ENCODE measurements around the gene MYH9. TPM values are rescaled to one million over a fixed set of nuclear protein-coding genes. Genes with fewer than 3 reads are reported as not detected.

The MYH9 gene
- total and polyA plus RNA-seq, 7 donors: 35.6 to 214 (median 92.0) TPM

- Histone ChIP-seq H3K27me3 (ENCODE audit: insufficient read depth in 3 of 3, low read length in 2 of 3) (no peaks in the 10 kb centered on the region), H3K27ac (no peak overlapping the region), H3K9me3 (no peaks in the 10 kb centered on the region), H3K36me3 (ENCODE audit: insufficient read depth in 1 of 2, low read depth in 1 of 2) (peaks cover 21 to 90% of the 10 kb centered on the region in 2 donors), H3K4me3 (no peak overlapping the region), H3K4me1 (no peaks in the 10 kb centered on the region)
- 91 to 95% (median 91%) methylated on average over 11 of the region's 11 CpGs for WGBS, 3 donors
- DNase-seq: peak in 1 of 2 donors; percentile 14
- intact Hi-C loops (cut with DNase I): no loop called here
- TF ChIP-seq, protein P1, sequence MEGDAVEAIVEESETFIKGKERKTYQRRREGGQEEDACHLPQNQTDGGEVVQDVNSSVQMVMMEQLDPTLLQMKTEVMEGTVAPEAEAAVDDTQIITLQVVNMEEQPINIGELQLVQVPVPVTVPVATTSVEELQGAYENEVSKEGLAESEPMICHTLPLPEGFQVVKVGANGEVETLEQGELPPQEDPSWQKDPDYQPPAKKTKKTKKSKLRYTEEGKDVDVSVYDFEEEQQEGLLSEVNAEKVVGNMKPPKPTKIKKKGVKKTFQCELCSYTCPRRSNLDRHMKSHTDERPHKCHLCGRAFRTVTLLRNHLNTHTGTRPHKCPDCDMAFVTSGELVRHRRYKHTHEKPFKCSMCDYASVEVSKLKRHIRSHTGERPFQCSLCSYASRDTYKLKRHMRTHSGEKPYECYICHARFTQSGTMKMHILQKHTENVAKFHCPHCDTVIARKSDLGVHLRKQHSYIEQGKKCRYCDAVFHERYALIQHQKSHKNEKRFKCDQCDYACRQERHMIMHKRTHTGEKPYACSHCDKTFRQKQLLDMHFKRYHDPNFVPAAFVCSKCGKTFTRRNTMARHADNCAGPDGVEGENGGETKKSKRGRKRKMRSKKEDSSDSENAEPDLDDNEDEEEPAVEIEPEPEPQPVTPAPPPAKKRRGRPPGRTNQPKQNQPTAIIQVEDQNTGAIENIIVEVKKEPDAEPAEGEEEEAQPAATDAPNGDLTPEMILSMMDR (IDR thresholded peaks at IDR 0.05): no peak
- ATAC-seq: no peak
Observed at GRCh38 chr22:36294801-36295200, 93.0 kb downstream of the MYH9 start.

- 91 to 94% (median 92%) methylated on average over 7 of the region's 7 CpGs for WGBS, 3 donors
- H3K4me1 ChIP-seq: no peaks in the 10 kb centered on the region
- DNase-seq (peak in 1 of 2 donors; percentile 12), ATAC-seq (no peak)
- no peak overlapping the region for H3K4me3 ChIP-seq
- H3K27ac ChIP-seq: no peak overlapping the region
- H3K36me3 ChIP-seq (ENCODE audit: insufficient read depth in 1 of 2, low read depth in 1 of 2): peaks cover 22 to 90% of the 10 kb centered on the region in 2 donors
- H3K27me3 ChIP-seq (ENCODE audit: insufficient read depth in 3 of 3, low read length in 2 of 3): no peaks in the 10 kb centered on the region
- intact Hi-C loops (cut with DNase I): no loop called here
- H3K9me3 ChIP-seq: no peaks in the 10 kb centered on the region
- TF ChIP-seq, protein P1 (IDR thresholded peaks at IDR 0.05): no peak
Observed at GRCh38 chr22:36294293-36294620, 93.5 kb downstream of the MYH9 start.

- Histone ChIP-seq H3K36me3 (ENCODE audit: insufficient read depth in 1 of 2, low read depth in 1 of 2) (peaks cover 20 to 90% of the 10 kb centered on the region in 2 donors), H3K27me3 (ENCODE audit: insufficient read depth in 3 of 3, low read length in 2 of 3) (no peaks in the 10 kb centered on the region), H3K27ac (no peak overlapping the region), H3K4me1 (no peaks in the 10 kb centered on the region), H3K9me3 (no peaks in the 10 kb centered on the region), H3K4me3 (no peak overlapping the region)
- TF ChIP-seq, protein P1 (IDR thresholded peaks at IDR 0.05): no peak
- 91 to 95% (median 93%) methylated on average over 26 of the region's 26 CpGs for WGBS, 3 donors
- intact Hi-C loops (cut with DNase I): no loop called here
- peak in 1 of 2 donors; percentile 41 for DNase-seq
- ATAC-seq: no peak
Observed at GRCh38 chr22:36293606-36294292, 94.0 kb downstream of the MYH9 start.

DNA sequence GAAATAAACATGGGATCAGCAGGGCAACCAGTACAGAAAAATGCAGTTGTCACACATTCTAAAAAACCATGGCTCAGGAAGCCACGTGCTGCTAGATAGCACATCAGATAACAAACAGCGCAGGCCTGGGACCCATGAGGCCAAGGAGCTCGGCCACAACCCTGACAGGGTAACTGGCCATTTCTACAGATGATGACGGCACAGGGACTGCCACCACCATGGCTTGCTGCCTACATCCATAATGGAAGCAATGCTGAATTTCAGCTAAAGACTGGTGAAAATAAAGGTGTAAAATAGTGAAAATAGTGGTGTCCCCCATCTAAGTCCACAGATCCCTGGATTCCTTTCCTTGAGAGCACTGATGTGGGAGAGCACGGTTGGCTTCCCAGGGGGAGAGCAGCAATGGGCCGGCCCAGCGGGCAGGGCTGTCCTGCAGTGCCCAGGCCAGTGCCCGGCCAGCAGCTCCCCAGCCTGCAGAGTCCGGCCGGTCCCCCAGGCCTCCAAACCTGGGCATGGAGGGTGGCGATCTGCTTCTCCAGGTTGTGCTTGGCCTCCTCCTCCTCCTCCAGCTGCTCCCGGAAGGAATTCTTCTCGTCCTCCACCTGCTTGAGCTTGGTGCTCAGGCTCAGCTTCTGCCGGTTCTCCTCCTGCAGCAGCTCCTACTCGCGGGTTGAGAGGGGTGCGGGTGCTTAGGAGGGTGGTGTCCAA, 94.8 kb downstream of the MYH9 start:
- Histone ChIP-seq H3K9me3 (no peaks in the 10 kb centered on the region), H3K27ac (no peak overlapping the region), H3K36me3 (ENCODE audit: insufficient read depth in 1 of 2, low read depth in 1 of 2) (peaks cover 17 to 90% of the 10 kb centered on the region in 2 donors), H3K4me3 (no peak overlapping the region), H3K27me3 (ENCODE audit: insufficient read depth in 3 of 3, low read length in 2 of 3) (no peaks in the 10 kb centered on the region), H3K4me1 (no peaks in the 10 kb centered on the region)
- DNase-seq (peak in 1 of 2 donors; percentile 44), ATAC-seq (no peak)
- TF ChIP-seq, protein P1 (IDR thresholded peaks at IDR 0.05): no peak
- WGBS, 3 donors: 91 to 94% (median 94%) methylated on average over 17 of the region's 17 CpGs
- intact Hi-C loops (cut with DNase I): no loop called here

Data from psoas muscle (tissue), 8 donors.